Activated naive CD4-positive, alpha-beta T cell treated with anti-CD3 and anti-CD28 coated beads for 36 hours (primary cell): Measurements from ENCODE around the gene SPC24. TPM values are rescaled to one million over a fixed set of nuclear protein-coding genes. Genes with fewer than 3 reads are reported as not detected.
"Not testable (repeated sequence)": the region's sequence is repeated elsewhere in the genome, so short reads cannot be mapped to it uniquely, and the experiment has no call there.

Experiments
- CTCF ChIA-PET: fragments of 350-600 bp; sonication (Branson Sonifier 250); formaldehyde crosslinking; loops from one replicate; lab custom pipeline; 2021; ENCODE audit warnings: antibody characterized with exemption; lab: Charles Lee
- DNase-seq: peaks from one replicate; pipeline ENCODE4 v3.0.0-alpha.2; 2020
- H3K27ac Mint-ChIP-seq: one replicate; pipeline ENCODE4 v1.8.0; 2021; ENCODE audit warnings: mild to moderate bottlenecking, mixed read lengths
- H3K27me3 Mint-ChIP-seq: one replicate; pipeline ENCODE4 v1.8.0; 2021; ENCODE audit warnings: low read depth, mixed read lengths
- H3K36me3 Mint-ChIP-seq: one replicate; pipeline ENCODE4 v1.8.0; 2021; ENCODE audit warnings: low read depth, mixed read lengths
- H3K4me1 Mint-ChIP-seq: one replicate; pipeline ENCODE4 v1.8.0; 2021; ENCODE audit warnings: low read depth, mixed read lengths
- H3K4me3 Mint-ChIP-seq: one replicate; pipeline ENCODE4 v1.8.0; 2021; ENCODE audit warnings: mild to moderate bottlenecking, moderate library complexity, mixed read lengths
- H3K9me3 Mint-ChIP-seq: one replicate; pipeline ENCODE4 v1.8.0; 2021; ENCODE audit warnings: mixed read lengths
- intact Hi-C: fragments of 100-400 bp; cut with micrococcal nuclease; formaldehyde crosslinking; loops from one replicate; pipeline ENCODE4 v1.15.1; 2023
- total RNA-seq, 2 experiments: library from RNA; stranded (reverse); gene quantifications; one replicate each; pipeline ENCODE4 v1.2.3, GENCODE V29; 2021

The SPC24 gene
- total RNA-seq, 2 experiments from 2014 or later, result 94.7 to 102 TPM

- no peaks in the 10 kb centered on the region for H3K9me3 Mint-ChIP-seq
- H3K4me1 Mint-ChIP-seq, result peaks cover 10% of the 10 kb centered on the region
- CTCF ChIA-PET, result interaction anchor here (0.6 kb wide), 1 partner anchor 136 kb away, joined by 3 read pairs; no protein-coding TSS in a partner anchor
- H3K36me3 Mint-ChIP-seq, result peaks cover 47% of the 10 kb centered on the region
- no peak for DNase-seq
- H3K27me3 Mint-ChIP-seq, result no peaks in the 10 kb centered on the region
- intact Hi-C loops, result no loop called here
- H3K27ac Mint-ChIP-seq, result no peak overlapping the region
- H3K4me3 Mint-ChIP-seq, result no peak overlapping the region
Measured at GRCh38 chr19:11151181-11151580, 4.4 kb downstream of the SPC24 start.

- H3K4me3 Mint-ChIP-seq, result no peak overlapping the region
- no peak overlapping the region for H3K27ac Mint-ChIP-seq
- CTCF ChIA-PET, result interaction anchor here (0.7 kb wide), 1 partner anchor 20 kb away, joined by 3 read pairs; no protein-coding TSS in a partner anchor
- H3K4me1 Mint-ChIP-seq, result peaks cover 8% of the 10 kb centered on the region
- no peaks in the 10 kb centered on the region for H3K27me3 Mint-ChIP-seq
- DNase-seq, result no peak
- H3K9me3 Mint-ChIP-seq, result peaks cover 2% of the 10 kb centered on the region
- intact Hi-C loops, result no loop called here
- H3K36me3 Mint-ChIP-seq, result peaks cover 51% of the 10 kb centered on the region
Measured at GRCh38 chr19:11148001-11148400, 7.6 kb downstream of the SPC24 start.

DNA sequence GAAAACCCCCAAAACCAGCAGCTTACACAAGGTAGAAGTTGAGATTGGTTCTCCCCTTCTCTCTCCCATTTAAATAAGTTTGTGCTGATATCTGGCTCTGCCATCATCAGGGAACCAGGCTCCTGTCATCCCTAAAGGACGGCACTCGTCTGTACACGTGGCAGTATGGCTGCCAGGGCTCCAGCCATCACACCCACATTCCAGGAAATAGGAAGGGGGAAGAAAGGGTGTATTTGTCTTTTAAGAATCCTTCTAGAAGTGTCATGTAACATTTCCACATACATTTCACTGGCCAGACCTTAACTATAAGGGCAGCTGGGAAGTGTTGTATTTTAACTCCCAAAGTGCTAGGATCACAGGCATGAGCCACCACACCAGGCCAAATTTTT, 10.1 kb downstream of the SPC24 start:
- Mint-ChIP-seq H3K27me3 (no peaks in the 10 kb centered on the region), H3K4me1 (peaks cover 7% of the 10 kb centered on the region), H3K9me3 (peaks cover 2% of the 10 kb centered on the region), H3K27ac (no peak overlapping the region), H3K36me3 (peaks cover 39% of the 10 kb centered on the region), H3K4me3 (no peak overlapping the region)
- DNase-seq, result no peak
- CTCF ChIA-PET, result no interaction called here
- intact Hi-C loops, result no loop called here

- CTCF ChIA-PET, result no interaction called here
- Mint-ChIP-seq H3K27ac (no peak overlapping the region), H3K9me3 (peaks cover 2% of the 10 kb centered on the region), H3K4me3 (no peak overlapping the region), H3K27me3 (no peaks in the 10 kb centered on the region), H3K4me1 (peaks cover 15% of the 10 kb centered on the region), H3K36me3 (peaks cover 24% of the 10 kb centered on the region)
- intact Hi-C loops, result no loop called here
- no peak for DNase-seq
Measured at GRCh38 chr19:11142528-11143171, 12.9 kb downstream of the SPC24 start.

GRCh38 chr19:11141937-11142527, 13.6 kb downstream of the SPC24 start:
- H3K27ac Mint-ChIP-seq, result no peak overlapping the region
- H3K36me3 Mint-ChIP-seq, result peaks cover 19% of the 10 kb centered on the region
- H3K9me3 Mint-ChIP-seq, result peaks cover 2% of the 10 kb centered on the region
- CTCF ChIA-PET, result no interaction called here
- DNase-seq, result no peak
- no peak overlapping the region for H3K4me3 Mint-ChIP-seq
- intact Hi-C loops, result no loop called here
- peaks cover 18% of the 10 kb centered on the region for H3K4me1 Mint-ChIP-seq
- no peaks in the 10 kb centered on the region for H3K27me3 Mint-ChIP-seq

- Mint-ChIP-seq H3K27ac (no peak overlapping the region), H3K4me3 (no peak overlapping the region), H3K4me1 (peaks cover 18% of the 10 kb centered on the region), H3K9me3 (no peaks in the 10 kb centered on the region), H3K36me3 (peaks cover 8% of the 10 kb centered on the region), H3K27me3 (no peaks in the 10 kb centered on the region)
- CTCF ChIA-PET, result interaction anchor here (0.7 kb wide), 1 partner anchor 237 kb away, joined by 4 read pairs; no protein-coding TSS in a partner anchor
- intact Hi-C loops, result no loop called here
- no peak for DNase-seq
Measured at GRCh38 chr19:11140896-11141295, 14.7 kb downstream of the SPC24 start.

GRCh38 chr19:11140023-11140538, 15.5 kb downstream of the SPC24 start:
- H3K4me3 Mint-ChIP-seq, H3K36me3 Mint-ChIP-seq, H3K9me3 Mint-ChIP-seq, DNase-seq, H3K27me3 Mint-ChIP-seq, intact Hi-C loops, H3K27ac Mint-ChIP-seq: not testable (repeated sequence)
- peaks cover 18% of the 10 kb centered on the region for H3K4me1 Mint-ChIP-seq
- CTCF ChIA-PET, result interaction anchor here (0.7 kb wide), 1 partner anchor 111 kb away, joined by 3 read pairs; no protein-coding TSS in a partner anchor

- Mint-ChIP-seq H3K36me3 (peaks cover 2% of the 10 kb centered on the region), H3K27ac (no peak overlapping the region), H3K4me3 (no peak overlapping the region), H3K27me3 (no peaks in the 10 kb centered on the region), H3K4me1 (peaks cover 18% of the 10 kb centered on the region), H3K9me3 (no peaks in the 10 kb centered on the region)
- CTCF ChIA-PET, result interaction anchor here (0.6 to 2.2 kb wide), 6 partner anchors 14 to 122 kb away, joined by 3 to 6 read pairs (median 3); no protein-coding TSS in a partner anchor
- intact Hi-C loops, result no loop called here
- no peak for DNase-seq
Measured at GRCh38 chr19:11138601-11139300, 16.8 kb downstream of the SPC24 start.

DNA sequence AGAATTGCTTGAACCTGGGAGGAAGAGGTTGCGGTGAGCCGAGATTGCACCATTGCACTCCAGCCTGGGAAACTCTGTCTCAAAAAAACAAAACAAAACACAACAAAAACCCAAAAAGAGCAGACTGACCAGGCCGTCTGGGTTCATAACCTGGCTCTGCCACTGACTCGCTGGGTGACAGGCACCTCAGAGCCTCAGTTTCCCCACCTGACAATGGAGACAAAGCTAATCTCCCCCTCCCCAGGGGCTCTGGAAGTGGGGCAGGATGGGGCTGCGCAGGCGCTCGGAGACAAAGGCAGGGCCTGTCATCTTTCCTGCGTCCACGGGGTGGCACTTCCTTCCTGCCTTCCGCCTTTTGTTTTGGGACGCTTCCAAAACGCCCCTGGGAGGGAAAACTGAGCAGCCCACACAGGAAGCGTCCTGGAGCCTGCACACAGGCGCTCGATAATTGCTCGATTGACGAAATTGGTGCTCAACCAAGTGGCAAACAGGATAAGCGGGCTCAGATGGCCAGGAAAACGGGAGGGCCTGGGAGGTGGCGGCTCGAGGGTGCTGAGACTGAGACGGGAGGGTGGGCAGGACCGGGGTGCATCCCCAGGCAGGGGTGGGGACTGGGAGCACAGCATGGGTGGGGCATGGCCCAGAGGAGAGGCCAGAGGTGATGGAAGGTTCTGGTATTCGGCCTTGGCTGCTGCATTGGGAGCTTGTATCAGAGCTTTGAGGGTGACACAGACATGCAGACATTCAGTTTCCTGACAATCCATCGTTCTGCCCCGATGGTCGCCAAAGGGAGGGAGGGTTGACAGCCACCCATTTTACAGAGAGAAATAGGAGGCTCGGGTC, 17.8 kb downstream of the SPC24 start:
- Mint-ChIP-seq H3K27ac (no peak overlapping the region), H3K4me3 (peak overlapping the region; percentile 61), H3K27me3 (no peaks in the 10 kb centered on the region), H3K4me1 (peaks cover 10% of the 10 kb centered on the region), H3K36me3 (peaks cover 7% of the 10 kb centered on the region), H3K9me3 (no peaks in the 10 kb centered on the region)
- intact Hi-C loops, result loop anchor here (1.0 to 2.0 kb wide), 2 partner anchors 66 to 345 kb away; no protein-coding TSS in a partner anchor
- DNase-seq, result peak; percentile 70
- CTCF ChIA-PET, result interaction anchor here (0.6 to 2.2 kb wide), 7 partner anchors 12 to 123 kb away, joined by 3 to 6 read pairs (median 3); no protein-coding TSS in a partner anchor

GRCh38 chr19:11136400-11137101, 19.0 kb downstream of the SPC24 start:
- Mint-ChIP-seq H3K9me3 (no peaks in the 10 kb centered on the region), H3K36me3 (peaks cover 15% of the 10 kb centered on the region), H3K27me3 (no peaks in the 10 kb centered on the region), H3K4me1 (peaks cover 10% of the 10 kb centered on the region), H3K27ac (no peak overlapping the region), H3K4me3 (no peak overlapping the region)
- no peak for DNase-seq
- CTCF ChIA-PET, result interaction anchor here (0.6 to 2.2 kb wide), 4 partner anchors 10 to 67 kb away, joined by 3 to 6 read pairs (median 3); no protein-coding TSS in a partner anchor
- intact Hi-C loops, result loop anchor here (1.0 to 2.0 kb wide), 2 partner anchors 67 to 346 kb away; no protein-coding TSS in a partner anchor

GRCh38 chr19:11131471-11131870, 24.1 kb downstream of the SPC24 start:
- H3K27me3 Mint-ChIP-seq, result no peaks in the 10 kb centered on the region
- CTCF ChIA-PET, result no interaction called here
- H3K4me1 Mint-ChIP-seq, result no peaks in the 10 kb centered on the region
- H3K4me3 Mint-ChIP-seq, result no peak overlapping the region
- no peak for DNase-seq
- peaks cover 41% of the 10 kb centered on the region for H3K36me3 Mint-ChIP-seq
- no peak overlapping the region for H3K27ac Mint-ChIP-seq
- intact Hi-C loops, result loop anchor here (1.0 to 2.0 kb wide), 2 partner anchors 95 to 195 kb away; no protein-coding TSS in a partner anchor
- no peaks in the 10 kb centered on the region for H3K9me3 Mint-ChIP-seq
